Measurements from ENCODE around the gene WDR44. TPM values are rescaled to one million over a fixed set of nuclear protein-coding genes. Genes with fewer than 3 reads are reported as not detected.
"Not testable (repeated sequence)": the region's sequence is repeated elsewhere in the genome, so short reads cannot be mapped to it uniquely, and the experiment has no call there.

Gene WDR44
- total and polyA plus RNA-seq, 2 donors (not counting 1 experiment from before 2014, with no cell fraction given): 4.1 to 24.4 TPM

GRCh38 chrX:118468122-118468521 lies 122.2 kb downstream of the WDR44 start:
- Histone ChIP-seq H3K9me3 (ENCODE audit: control extremely low read depth in 1 of 3, control insufficient read depth in 2 of 3, insufficient read depth in 1 of 3, low read length in 2 of 3) (peaks cover 0 to 3% (median 0%) of the 10 kb centered on the region in 3 donors), H3K4me3 (ENCODE audit: control extremely low read depth in 1 of 5, extremely low read depth in 1 of 5, insufficient read depth in 1 of 5, low read depth in 2 of 5, low read length in 4 of 5) (no peak overlapping the region), H3K4me1 (ENCODE audit: control insufficient read depth in 2 of 2, insufficient read depth in 2 of 2, low read length in 2 of 2) (no peaks in the 10 kb centered on the region), H3K36me3 (replicated peaks in 1 of 2; ENCODE audit: control extremely low read depth in 1 of 2, control insufficient read depth in 1 of 2, extremely low read depth in 1 of 2, insufficient read depth in 2 of 2, low read length in 1 of 2) (no peaks in the 10 kb centered on the region), H3K27ac (ENCODE audit: low read length in 2 of 2) (no peak overlapping the region), H2AFZ (ENCODE audit: insufficient read depth, low read depth, low read length, poor library complexity, severe bottlenecking) (no peak overlapping the region), H3K4me2 (replicated peaks; ENCODE audit: low read depth, low read length, poor library complexity, severe bottlenecking) (no peak overlapping the region), H3K9ac (ENCODE audit: low read length) (no peak overlapping the region), H3K79me2 (ENCODE audit: control insufficient read depth, insufficient read depth, low read length) (no peaks in the 10 kb centered on the region), H3K27me3 (replicated peaks in 1 of 4; ENCODE audit: control extremely low read depth in 1 of 4, control insufficient read depth in 3 of 4, insufficient read depth in 4 of 4, low read length in 3 of 4) (no peaks in the 10 kb centered on the region), H4K20me1 (ENCODE audit: control insufficient read depth, insufficient read depth, low read length, poor library complexity, severe bottlenecking) (no peaks in the 10 kb centered on the region)
- Mint-ChIP-seq H3K27me3 (peaks cover 6% of the 10 kb centered on the region), H3K27ac (no peak overlapping the region), H3K9me3 (ENCODE audit: insufficient read depth) (peaks cover 3% of the 10 kb centered on the region), H3K4me1 (no peaks in the 10 kb centered on the region), H3K4me3 (no peak overlapping the region)
- CTCF ChIA-PET: no interaction called here
- TF ChIP-seq EZH2 (IDR thresholded peaks at IDR 0.05; ENCODE audit: borderline replicate concordance, insufficient read depth, low read depth, low read length, poor library complexity, severe bottlenecking) (no peak), CTCF (IDR thresholded peaks at IDR 0.05) (no peak)
- POLR2A ChIA-PET: no interaction called here
- ATAC-seq (ENCODE audit: low read depth) (no peak), DNase-seq (no peak)
- intact Hi-C loops (cut with micrococcal nuclease): no loop called here
- WGBS (ENCODE audit: insufficient coverage): no CpG with 5 or more reads among the region's 7 CpGs

GRCh38 chrX:118470721-118471347 lies 124.9 kb downstream of the WDR44 start:
- H3K4me1 ChIP-seq (ENCODE audit: control insufficient read depth in 2 of 2, insufficient read depth in 2 of 2, low read length in 2 of 2); H3K27ac ChIP-seq (ENCODE audit: low read length in 2 of 2); ATAC-seq (ENCODE audit: low read depth); H3K4me3 Mint-ChIP-seq; H3K27me3 Mint-ChIP-seq; H2AFZ ChIP-seq (ENCODE audit: insufficient read depth, low read depth, low read length, poor library complexity, severe bottlenecking); H4K20me1 ChIP-seq (ENCODE audit: control insufficient read depth, insufficient read depth, low read length, poor library complexity, severe bottlenecking); H3K9me3 ChIP-seq (ENCODE audit: control extremely low read depth in 1 of 3, control insufficient read depth in 2 of 3, insufficient read depth in 1 of 3, low read length in 2 of 3); H3K9ac ChIP-seq (ENCODE audit: low read length); DNase-seq; H3K79me2 ChIP-seq (ENCODE audit: control insufficient read depth, insufficient read depth, low read length); H3K36me3 ChIP-seq (replicated peaks in 1 of 2; ENCODE audit: control extremely low read depth in 1 of 2, control insufficient read depth in 1 of 2, extremely low read depth in 1 of 2, insufficient read depth in 2 of 2, low read length in 1 of 2); H3K4me2 ChIP-seq (replicated peaks; ENCODE audit: low read depth, low read length, poor library complexity, severe bottlenecking); H3K4me1 Mint-ChIP-seq; H3K27ac Mint-ChIP-seq; H3K4me3 ChIP-seq (ENCODE audit: control extremely low read depth in 1 of 5, extremely low read depth in 1 of 5, insufficient read depth in 1 of 5, low read depth in 2 of 5, low read length in 4 of 5); H3K27me3 ChIP-seq (replicated peaks in 1 of 4; ENCODE audit: control extremely low read depth in 1 of 4, control insufficient read depth in 3 of 4, insufficient read depth in 4 of 4, low read length in 3 of 4); intact Hi-C loops (cut with micrococcal nuclease); H3K9me3 Mint-ChIP-seq (ENCODE audit: insufficient read depth): not testable (repeated sequence)
- no CpG with 5 or more reads among the region's 5 CpGs for WGBS (ENCODE audit: insufficient coverage)
- CTCF ChIA-PET: interaction anchor here (0.6 kb wide), 1 partner anchor 280 kb away, joined by 3 read pairs; no protein-coding TSS in a partner anchor
- POLR2A ChIA-PET: interaction anchor here (0.7 kb wide), 1 partner anchor 123 kb away, joined by 3 read pairs; no protein-coding TSS in a partner anchor
